Esophagus mucosa (tissue), 1 donor: ENCODE results near the gene NDRG4. TPM values are rescaled to one million over a fixed set of nuclear protein-coding genes. Genes with fewer than 3 reads are reported as not detected.

Source experiments
- ATAC-seq: fragments of 200-7000 bp; cut with Tn5 transposase; one replicate; pipeline ENCODE4 v1.9.1; 2020
- total RNA-seq: library from RNA; stranded (reverse); gene quantifications from one replicate; pipeline ENCODE4 v1.2.4, GENCODE V29; 2023
- donor health status: DM: yes; HTN: yes; CAD: no.

NDRG4 gene
- total RNA-seq, 1 donor from 2014 or later, result 31.6 TPM

DNA sequence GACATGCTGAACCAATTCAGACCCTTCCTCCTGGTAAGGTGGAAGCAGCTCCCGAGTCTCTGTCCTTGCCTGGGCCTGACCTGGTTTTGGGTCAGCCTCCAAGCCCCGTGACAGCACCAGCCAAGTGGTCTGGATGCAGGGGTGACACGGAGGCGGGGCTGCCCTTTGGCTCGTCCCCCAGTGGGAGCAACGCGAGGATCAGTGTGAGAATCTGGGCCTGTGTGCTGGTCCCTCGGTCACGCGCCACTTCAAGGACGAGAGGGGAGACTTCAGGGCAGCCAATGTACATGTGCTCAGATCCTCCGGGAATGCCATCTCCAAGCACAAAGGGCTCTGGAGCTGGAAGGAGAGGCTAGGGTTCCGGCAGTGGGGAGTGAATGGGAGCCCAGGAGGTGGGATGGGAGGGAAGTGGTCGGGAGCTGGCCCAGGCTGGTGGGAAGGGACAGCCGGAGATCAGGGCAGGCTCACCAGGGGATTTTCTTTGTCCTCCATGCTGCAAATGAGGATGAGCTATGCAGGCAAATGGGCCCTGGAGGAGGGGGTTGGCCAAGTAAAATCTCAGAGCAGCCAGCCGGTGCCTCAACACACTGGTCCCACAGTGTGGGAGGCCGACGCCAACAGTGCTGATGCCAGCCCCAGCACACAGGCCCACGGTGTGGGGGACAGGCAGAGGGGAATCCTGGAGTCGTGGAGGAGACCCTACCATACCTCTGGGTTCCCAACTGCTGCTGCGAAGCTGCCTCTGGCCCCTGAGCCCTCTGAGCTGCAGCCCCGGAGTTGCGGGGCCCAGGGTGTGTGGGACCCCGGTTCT, 4.2 kb upstream of the NDRG4 start:
- ATAC-seq, result no peak

DNA sequence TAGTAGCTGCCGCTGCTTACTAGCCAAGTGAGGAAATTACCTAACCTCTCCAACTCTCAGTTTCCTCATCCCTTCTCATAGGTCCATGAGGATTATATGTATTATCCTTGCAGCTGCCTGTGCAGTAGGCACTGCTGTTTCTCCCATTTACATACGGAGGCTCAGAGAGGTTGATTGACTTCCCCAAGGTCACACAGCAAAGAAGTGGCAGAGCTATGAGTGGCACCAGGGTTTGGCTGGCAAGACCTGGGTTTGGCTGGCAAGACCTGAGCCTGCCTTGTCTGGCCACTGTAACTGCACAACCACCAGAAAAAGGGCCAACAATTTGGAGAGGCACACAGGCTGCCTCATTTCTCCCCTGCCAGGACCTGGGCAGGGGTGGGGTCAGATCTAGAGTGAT, 2.5 kb upstream of the NDRG4 start:
- ATAC-seq, result no peak

GRCh38 chr16:58497935-58498334, 2.0 kb upstream of the NDRG4 start:
- ATAC-seq, result no peak

GRCh38 chr16:58498341-58499091, 1.4 kb upstream of the NDRG4 start:
- ATAC-seq, result no peak

GRCh38 chr16:58499092-58499511, 841 bp upstream of the NDRG4 start:
- ATAC-seq, result no peak

DNA sequence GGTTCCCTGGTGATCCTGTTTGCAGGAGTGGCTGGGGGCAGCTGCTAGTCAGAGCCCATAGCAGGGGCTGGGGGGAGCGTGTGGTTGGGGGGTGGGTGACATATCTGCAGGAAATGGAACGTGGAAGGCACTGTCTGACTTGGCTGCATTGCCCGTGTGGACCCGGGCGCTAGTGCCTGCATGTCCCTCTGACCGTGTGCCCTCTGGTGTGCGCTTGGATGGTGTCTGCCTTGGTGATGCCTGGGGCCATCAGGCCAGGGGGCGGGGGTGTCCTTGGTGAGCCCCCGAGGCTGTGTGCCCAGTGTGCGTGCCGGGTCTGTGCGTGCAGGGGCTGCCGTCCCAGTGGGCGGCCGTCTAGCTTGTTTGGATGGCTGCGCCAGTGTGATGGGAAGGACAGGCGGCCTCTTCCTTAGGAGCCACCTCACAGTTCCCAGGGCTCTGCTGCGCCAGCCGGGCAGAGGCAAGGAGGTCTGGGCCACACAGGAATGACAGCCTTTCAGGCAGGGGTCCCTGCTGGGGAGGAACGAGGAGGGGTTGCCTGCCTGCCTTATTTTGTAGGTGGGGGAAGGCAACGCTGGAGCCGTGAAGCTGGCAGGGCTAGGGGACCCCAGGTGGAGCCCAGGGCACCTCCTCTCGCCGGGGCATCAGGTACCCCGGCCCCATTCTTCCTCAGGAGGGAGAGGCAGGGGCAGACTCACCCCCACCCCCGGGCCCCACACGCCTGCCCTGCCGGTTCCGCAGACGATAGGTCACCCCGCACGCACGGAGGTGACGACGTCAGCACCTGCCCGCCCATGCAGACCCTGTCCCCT, 693 bp downstream of the NDRG4 start:
- peak; percentile 6 for ATAC-seq

DNA sequence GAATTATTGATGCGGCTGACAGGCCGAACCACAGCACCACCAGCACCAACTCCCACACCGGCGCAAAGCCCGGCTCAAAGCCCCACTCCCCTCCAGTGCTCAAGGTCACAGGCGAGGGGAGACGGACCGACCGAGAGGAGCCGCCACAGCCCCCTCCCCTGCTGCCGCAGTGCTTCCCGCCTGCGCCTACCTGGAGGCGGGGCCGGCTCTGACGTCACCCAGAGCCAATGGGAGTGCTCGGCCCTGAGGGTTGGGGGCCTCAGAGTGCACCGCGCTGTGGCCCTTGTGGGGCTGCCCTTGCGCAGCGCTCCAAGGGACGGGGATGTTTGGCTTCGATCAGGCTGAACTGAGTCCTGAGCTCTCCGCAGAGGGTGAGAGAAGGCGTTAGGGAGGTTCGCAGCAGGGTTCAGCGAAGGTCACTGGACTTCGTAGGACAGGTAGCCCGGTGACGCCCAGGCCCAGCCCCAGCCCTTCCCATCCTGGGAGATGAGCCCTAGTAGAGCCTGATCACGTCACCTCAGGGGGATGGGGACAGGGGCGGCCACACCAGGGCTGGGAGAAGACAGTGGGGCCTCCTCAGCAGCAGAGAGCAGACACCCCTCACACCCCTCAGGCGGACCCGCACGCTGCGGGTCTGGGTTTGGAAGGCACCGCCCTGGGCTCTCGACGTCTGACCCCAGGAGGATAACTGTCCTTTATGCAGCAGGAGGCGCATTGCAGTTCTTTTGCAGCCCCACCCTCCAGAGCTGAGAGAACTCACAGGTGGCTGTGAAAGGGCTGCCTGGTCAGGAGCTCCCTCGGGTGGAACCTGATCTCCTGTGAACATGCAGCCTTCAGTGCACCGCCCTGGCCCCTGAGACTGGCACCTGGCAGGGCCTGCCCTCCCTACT, 1.5 kb downstream of the NDRG4 start:
- ATAC-seq, result peak; percentile 42

DNA sequence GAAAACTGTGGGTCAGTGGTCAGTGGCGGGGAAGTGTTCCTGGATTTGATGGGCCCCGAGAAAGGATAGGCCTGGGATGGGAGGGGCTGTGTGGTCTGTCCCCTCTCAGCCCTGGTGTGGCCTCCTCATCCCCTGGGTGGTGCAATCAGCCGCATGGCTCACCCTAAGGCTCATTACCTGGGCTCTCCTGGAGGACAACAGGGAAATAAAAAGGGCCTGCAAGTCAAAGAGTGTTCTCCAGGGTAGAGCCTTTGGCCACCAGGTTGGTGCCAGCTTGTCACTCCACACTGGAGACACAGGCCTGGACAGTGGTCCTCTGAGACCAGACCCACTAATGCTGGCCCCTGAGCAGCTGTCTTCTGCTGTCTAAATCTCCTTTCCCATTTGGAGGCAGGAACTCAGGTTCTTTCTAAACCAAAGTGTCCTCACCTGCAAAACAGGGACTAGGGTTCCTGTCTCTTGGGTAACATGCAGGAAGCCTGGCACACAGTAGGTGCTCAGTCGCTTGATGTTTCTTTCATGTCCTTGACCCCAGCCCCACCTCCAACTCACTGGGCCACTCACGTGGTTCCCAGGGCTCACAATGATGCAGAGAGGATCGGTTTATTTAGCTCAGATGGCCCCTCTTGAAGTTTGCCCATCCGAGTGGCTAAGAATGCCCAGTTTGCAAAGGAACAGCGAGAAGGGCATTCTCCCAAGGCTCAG, 2.4 kb downstream of the NDRG4 start:
- ATAC-seq, result no peak

GRCh38 chr16:58503166-58503862, 3.4 kb downstream of the NDRG4 start:
- ATAC-seq, result no peak

GRCh38 chr16:58503863-58504688, 4.1 kb downstream of the NDRG4 start:
- ATAC-seq, result no peak

- ATAC-seq, result no peak
Observed at GRCh38 chr16:58506241-58507194, 6.6 kb downstream of the NDRG4 start.

DNA sequence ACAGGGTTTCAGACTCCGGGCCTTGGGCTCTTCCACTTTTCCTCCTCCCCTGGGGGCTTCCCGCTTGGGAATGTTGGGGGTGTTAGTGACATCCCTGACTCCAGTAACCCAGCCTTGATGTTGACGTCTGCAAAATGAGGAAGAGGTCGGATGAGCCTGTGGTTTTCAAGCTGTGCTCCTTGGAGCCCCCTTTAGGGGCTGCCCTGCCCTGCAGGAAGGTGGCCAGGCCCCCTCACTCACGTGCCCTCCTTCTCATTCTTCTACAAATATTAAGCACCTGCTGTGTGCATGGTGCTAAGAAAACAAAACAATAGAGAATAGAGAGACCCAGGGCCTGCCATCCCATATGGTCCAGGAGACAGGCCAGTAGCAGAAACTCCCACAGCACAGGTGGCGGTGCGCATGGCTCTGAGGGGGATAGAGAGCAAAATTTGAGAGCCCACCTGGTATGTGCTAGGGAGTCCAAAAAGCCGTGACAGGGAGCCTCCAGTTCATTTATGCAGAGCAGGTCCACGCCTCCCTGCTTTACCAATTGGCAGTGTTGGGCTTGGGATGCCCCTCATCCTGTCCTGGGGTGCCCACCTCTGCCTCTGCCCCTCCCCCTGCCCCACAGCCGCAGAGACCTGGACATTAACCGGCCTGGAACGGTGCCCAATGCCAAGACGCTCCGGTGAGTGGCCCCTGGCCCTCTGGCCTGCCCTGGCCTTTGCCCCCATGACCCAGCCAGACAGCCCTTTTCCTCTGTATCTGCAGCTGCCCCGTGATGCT, 7.4 kb downstream of the NDRG4 start:
- no peak for ATAC-seq

DNA sequence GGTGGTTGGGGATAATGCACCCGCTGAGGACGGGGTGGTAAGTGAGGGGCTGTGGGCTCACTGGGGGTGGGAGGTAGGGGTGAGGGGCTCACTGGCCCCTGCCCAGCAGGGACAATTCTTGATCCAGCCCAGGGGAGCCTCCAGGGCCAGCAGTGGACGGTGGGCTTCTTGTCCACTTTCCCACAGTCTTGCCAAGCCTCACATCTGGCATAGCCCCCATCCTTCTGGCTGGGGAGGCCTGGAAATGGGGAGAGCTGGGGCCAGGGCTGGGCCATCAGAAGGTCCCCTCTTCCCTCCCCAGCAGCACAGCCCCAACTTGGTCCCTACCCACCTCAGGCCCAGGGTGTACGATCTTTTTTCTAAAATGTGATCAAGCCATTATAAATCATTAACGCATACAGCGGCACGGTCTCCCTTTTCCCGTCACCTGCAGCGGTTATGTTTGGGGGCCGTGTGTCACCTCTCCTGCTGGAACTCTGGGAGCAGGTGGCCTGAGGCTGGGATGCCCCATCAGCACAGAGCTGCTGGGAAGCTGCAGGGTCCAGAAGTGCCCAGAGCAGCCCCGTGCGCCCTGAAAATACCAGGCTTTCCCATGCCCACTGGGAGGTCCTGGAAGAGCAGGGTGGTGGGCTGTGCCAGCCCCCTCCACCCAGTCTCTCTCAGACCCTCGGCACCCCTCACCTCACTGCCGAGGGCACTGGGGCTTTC, 8.2 kb downstream of the NDRG4 start:
- ATAC-seq, result no peak

GRCh38 chr16:58508671-58509251, 8.8 kb downstream of the NDRG4 start:
- no peak for ATAC-seq

- ATAC-seq, result no peak
Observed at GRCh38 chr16:58509256-58510096, 9.5 kb downstream of the NDRG4 start.
